Measurements from ENCODE around the gene DIRAS1.

DNA sequence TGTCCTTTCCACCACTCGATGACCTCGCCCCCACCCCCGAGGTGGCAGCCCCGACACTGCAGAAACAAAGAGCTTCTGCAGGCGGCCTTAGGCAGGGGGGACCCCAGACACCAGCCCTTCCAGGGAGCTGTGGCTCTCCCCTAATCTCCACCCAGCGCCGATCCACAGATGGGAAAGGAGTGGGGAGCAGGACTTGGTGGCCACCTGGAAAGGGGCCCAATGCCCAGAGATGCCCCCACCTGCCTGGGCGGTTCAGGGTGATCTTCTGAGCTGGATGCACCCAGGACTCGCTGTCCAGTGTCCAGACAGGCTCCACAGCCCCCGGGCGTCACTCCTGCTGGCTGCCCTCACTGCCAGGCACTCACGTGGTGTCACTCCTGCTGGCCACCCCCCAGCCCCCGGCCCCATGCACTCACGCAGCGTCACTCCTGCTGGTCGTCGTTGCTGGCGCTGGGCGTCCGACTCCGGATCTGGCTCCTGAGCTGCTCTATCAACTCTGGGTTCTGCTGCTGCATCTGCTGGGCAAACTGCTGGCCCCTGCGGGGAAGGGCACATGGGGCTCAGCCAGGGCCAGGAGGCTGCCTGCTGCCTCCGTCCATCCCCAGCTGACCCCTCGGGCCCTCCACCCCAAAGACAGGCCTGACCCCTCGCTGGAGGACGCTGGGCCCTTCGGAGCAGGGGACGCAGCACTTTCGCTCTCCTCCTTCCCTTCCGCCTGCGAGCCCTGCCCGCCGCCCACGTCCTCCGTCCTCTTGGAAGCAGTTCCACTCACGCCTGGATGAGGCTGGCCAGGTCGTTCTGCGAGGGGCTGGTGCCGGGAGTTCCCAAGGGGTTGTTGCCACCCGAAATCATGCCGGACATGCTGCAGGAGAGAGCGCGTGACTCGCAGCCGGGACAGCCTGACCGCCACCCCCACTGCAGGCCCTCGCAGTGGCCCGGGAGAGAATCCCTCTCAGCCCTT lies 36.0 kb upstream of the DIRAS1 start:
- no peak for TF ChIP-seq EP300 (IDR thresholded peaks at IDR 0.05)
- TF ChIP-seq, protein P1, sequence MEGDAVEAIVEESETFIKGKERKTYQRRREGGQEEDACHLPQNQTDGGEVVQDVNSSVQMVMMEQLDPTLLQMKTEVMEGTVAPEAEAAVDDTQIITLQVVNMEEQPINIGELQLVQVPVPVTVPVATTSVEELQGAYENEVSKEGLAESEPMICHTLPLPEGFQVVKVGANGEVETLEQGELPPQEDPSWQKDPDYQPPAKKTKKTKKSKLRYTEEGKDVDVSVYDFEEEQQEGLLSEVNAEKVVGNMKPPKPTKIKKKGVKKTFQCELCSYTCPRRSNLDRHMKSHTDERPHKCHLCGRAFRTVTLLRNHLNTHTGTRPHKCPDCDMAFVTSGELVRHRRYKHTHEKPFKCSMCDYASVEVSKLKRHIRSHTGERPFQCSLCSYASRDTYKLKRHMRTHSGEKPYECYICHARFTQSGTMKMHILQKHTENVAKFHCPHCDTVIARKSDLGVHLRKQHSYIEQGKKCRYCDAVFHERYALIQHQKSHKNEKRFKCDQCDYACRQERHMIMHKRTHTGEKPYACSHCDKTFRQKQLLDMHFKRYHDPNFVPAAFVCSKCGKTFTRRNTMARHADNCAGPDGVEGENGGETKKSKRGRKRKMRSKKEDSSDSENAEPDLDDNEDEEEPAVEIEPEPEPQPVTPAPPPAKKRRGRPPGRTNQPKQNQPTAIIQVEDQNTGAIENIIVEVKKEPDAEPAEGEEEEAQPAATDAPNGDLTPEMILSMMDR (IDR thresholded peaks at IDR 0.05) = no peak
